Gastrocnemius medialis (tissue), 4 donors: ENCODE measurements around the gene SUSD3. TPM values are rescaled to one million over a fixed set of nuclear protein-coding genes. Genes with fewer than 3 reads are reported as not detected.

ENCODE experiments used
- ATAC-seq, 2 donors: fragments of 150-250 bp; one replicate each; pipeline ENCODE4 v1.9.1; 2016
- DNase-seq, 2 donors: peaks; one replicate each; pipeline ENCODE4 v3.0.0-alpha.2; 2019
- H3K27ac ChIP-seq, 4 donors: fragments of 200-600 bp; sonication (generic); 1 replicate in 1 of 4; 2 replicates in 3 of 4; pipeline ENCODE4 v1.5.1; 2016 to 2018; ENCODE audit warnings: mild to moderate bottlenecking in 2 of 4, moderate library complexity in 1 of 4
- H3K27me3 ChIP-seq, 3 donors: fragments of 200-600 bp; sonication (generic) in 2 of 3; 1 replicate in 1 of 3; 2 replicates in 2 of 3; pipeline versions ENCODE4 v1.5.1 to v1.6.0; 2016 to 2019; ENCODE audit warnings: mild to moderate bottlenecking in 1 of 3, moderate library complexity in 1 of 3
- H3K36me3 ChIP-seq, 2 donors: fragments of 200-600 bp; sonication (generic) in 1 of 2; one replicate each; pipeline ENCODE4 v1.5.1; 2017 to 2018
- H3K4me1 ChIP-seq, 2 donors: fragments of 200-600 bp; sonication (generic) in 1 of 2; one replicate each; pipeline ENCODE4 v1.5.1; 2016 to 2017; ENCODE audit warnings: mild to moderate bottlenecking in 2 of 2
- H3K4me3 ChIP-seq, 4 donors: fragments of 200-600 bp; sonication (generic) in 3 of 4; 1 replicate in 1 of 4; 2 replicates in 3 of 4; pipeline ENCODE4 v1.5.1; 2016 to 2019; ENCODE audit warnings: mild to moderate bottlenecking in 2 of 4
- H3K9me3 ChIP-seq, 3 donors: fragments of 200-600 bp; sonication (generic) in 2 of 3; 1 replicate in 1 of 3; 2 replicates in 2 of 3; pipeline ENCODE4 v1.5.1; 2016 to 2019
- POLR2A ChIP-seq, 2 donors: fragments of 450-650 bp; IDR thresholded peaks; one replicate each; pipeline ENCODE4 v1.6.1; 2017; ENCODE audit warnings: antibody characterized with exemption in 2 of 2, mild to moderate bottlenecking in 2 of 2, moderate library complexity in 2 of 2
- in situ Hi-C, 4 donors: fragments of 200-750 bp; cut with MboI; loops; one replicate each; pipeline versions ENCODE4 v1.15.0 to v1.8.0; 2017; ENCODE audit warnings: low sequenced_read_pairs in 4 of 4
- intact Hi-C: fragments of 100-400 bp; cut with DNase I; formaldehyde crosslinking; loops from one replicate; pipeline ENCODE4 v1.15.1; 2023; ENCODE audit warnings: low total_unique reads
- total RNA-seq, 4 donors: library from RNA; depleted of rRNA; stranded (reverse); fragments of >200 nt; gene quantifications; one replicate each; pipeline versions ENCODE4 v1.1.0 to v1.2.3, GENCODE V29; 2016
- TF ChIP-seq, protein P1 (sequence below), 5 experiments: fragments of 450-650 bp in 3 of 5; fragments of 200-600 bp in 2 of 5; sonication (generic) in 2 of 5; IDR thresholded peaks in 4 of 5; conservative IDR thresholded peaks in 1 of 5; 1 replicate in 4 of 5; 2 replicates in 1 of 5; pipeline ENCODE4 v1.5.1; 2016 to 2019; ENCODE audit warnings: antibody characterized with exemption in 5 of 5, mild to moderate bottlenecking in 3 of 5, moderate library complexity in 3 of 5

Gene SUSD3
- total RNA-seq, 4 donors from 2014 or later, result 0.51 to 0.61 TPM; not detected in 2

DNA sequence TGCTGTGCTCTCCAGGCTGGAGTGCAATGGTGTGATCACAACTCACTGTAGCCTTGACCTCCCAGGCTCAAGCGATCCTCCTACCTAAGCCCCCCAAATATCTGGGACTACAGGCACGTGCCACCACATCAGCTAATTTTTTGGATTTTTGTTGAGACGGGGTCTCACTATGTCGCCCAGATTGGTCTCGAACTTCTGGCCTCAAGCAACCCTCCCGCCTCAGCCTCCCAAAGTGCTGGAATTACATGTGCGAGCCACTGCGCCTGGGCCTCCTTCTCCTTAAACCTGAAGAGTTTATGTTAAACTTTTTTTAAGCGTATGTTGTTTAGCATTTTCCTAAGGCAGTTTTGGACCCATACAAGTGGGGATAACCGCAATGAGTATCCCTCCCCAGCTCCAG is 30.8 kb upstream of the SUSD3 start:
- intact Hi-C loops (no loop called here), in situ Hi-C loops (no loop called here)
- Histone ChIP-seq H3K27me3 (no peaks in the 10 kb centered on the region), H3K4me3 (no peak overlapping the region), H3K36me3 (no peaks in the 10 kb centered on the region), H3K9me3 (no peaks in the 10 kb centered on the region), H3K4me1 (no peaks in the 10 kb centered on the region), H3K27ac (no peak overlapping the region)
- TF ChIP-seq POLR2A (IDR thresholded peaks at IDR 0.05), result no peak
- TF ChIP-seq, protein P1, sequence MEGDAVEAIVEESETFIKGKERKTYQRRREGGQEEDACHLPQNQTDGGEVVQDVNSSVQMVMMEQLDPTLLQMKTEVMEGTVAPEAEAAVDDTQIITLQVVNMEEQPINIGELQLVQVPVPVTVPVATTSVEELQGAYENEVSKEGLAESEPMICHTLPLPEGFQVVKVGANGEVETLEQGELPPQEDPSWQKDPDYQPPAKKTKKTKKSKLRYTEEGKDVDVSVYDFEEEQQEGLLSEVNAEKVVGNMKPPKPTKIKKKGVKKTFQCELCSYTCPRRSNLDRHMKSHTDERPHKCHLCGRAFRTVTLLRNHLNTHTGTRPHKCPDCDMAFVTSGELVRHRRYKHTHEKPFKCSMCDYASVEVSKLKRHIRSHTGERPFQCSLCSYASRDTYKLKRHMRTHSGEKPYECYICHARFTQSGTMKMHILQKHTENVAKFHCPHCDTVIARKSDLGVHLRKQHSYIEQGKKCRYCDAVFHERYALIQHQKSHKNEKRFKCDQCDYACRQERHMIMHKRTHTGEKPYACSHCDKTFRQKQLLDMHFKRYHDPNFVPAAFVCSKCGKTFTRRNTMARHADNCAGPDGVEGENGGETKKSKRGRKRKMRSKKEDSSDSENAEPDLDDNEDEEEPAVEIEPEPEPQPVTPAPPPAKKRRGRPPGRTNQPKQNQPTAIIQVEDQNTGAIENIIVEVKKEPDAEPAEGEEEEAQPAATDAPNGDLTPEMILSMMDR (IDR thresholded peaks at IDR 0.05 in 4 of 5, conservative IDR thresholded peaks at IDR 0.05 in 1 of 5), result no peak
- DNase-seq, result no peak
- ATAC-seq, result no peak

DNA sequence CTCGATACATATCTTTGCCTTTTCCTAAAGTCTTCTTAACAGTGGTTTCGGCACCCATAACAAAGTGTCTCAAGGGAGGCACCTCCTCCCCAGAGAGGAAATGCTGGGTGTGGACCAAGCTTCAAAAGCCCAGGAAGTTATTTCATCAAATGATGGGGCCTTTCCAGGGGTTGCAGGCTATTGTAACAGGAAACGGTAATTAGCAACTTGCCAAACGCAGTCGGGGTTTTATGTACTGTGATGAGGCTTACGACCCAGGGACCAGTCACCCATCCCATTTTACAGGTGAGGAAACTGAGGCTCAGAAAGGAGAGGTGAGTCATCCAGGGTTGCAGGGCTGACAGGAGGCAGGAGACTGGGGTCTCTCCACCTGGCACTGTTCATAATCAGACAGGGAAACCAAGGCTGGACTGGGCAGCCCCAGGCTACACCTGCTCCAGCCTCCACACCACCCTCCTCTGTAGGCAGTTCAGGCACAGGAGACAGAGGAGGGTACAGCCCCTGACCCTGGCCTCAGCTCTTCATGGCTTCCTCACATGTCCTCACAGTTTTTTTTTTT is 30.0 kb upstream of the SUSD3 start:
- DNase-seq (no peak), ATAC-seq (no peak)
- H3K4me1 ChIP-seq, result no peaks in the 10 kb centered on the region
- no peaks in the 10 kb centered on the region for H3K9me3 ChIP-seq
- no peaks in the 10 kb centered on the region for H3K27me3 ChIP-seq
- intact Hi-C loops, result no loop called here
- no peak overlapping the region for H3K4me3 ChIP-seq
- no peaks in the 10 kb centered on the region for H3K36me3 ChIP-seq
- no peak for TF ChIP-seq POLR2A (IDR thresholded peaks at IDR 0.05)
- TF ChIP-seq, protein P1 (IDR thresholded peaks at IDR 0.05 in 4 of 5, conservative IDR thresholded peaks at IDR 0.05 in 1 of 5), result no peak
- in situ Hi-C loops, result no loop called here
- H3K27ac ChIP-seq, result no peak overlapping the region

DNA sequence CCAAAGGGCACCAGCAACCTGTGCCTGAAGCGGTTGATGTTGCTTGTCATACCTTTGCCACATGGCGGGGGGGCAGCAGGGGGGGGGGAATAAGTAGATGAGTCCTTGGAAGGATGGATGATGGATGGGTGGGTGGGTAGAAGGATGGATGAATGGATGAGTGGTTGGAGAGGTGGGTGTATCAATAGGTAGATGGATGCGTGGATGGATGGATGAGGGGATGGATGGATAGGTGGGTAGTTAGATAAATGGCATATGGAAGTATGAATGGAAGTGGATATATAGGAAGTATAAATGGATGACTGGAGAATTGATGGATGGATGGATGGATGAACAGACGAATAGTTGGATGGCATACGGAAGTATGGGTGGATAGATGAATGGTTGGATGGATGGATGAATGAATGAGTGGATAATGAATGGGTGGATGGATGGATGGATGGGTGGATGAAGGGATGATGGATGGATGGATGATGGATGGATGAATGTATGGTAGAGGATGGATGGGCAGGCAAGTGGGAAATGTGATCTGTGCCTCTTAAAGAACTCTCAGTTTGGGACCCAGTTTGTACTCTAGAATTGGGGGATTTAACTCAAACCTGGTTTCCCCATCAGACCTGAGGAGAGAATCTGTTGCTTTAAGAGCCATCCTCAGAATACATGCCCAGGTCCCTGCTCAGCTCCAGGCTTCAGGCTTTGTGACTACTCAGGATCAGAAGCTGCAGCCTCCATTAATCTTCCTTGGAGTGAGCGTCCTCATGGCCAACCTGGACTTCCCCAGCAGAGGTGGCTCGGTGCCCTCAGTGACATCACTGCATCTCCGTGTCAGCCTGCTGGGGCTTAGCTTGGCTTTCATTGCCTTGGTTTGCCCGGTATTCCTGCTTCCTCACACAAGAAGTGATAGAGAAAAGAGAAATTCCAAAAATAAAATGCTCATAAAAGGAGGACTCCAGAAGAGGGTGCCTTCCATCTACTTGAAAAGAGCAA is 27.6 kb upstream of the SUSD3 start:
- in situ Hi-C loops (no loop called here), intact Hi-C loops (no loop called here)
- H3K9me3 ChIP-seq, result no peaks in the 10 kb centered on the region
- no peaks in the 10 kb centered on the region for H3K4me1 ChIP-seq
- no peaks in the 10 kb centered on the region for H3K36me3 ChIP-seq
- ATAC-seq (no peak), DNase-seq (no peak)
- no peaks in the 10 kb centered on the region for H3K27me3 ChIP-seq
- no peak for TF ChIP-seq POLR2A (IDR thresholded peaks at IDR 0.05)
- TF ChIP-seq, protein P1 (IDR thresholded peaks at IDR 0.05 in 4 of 5, conservative IDR thresholded peaks at IDR 0.05 in 1 of 5), result no peak
- no peak overlapping the region for H3K27ac ChIP-seq
- H3K4me3 ChIP-seq, result no peak overlapping the region

DNA sequence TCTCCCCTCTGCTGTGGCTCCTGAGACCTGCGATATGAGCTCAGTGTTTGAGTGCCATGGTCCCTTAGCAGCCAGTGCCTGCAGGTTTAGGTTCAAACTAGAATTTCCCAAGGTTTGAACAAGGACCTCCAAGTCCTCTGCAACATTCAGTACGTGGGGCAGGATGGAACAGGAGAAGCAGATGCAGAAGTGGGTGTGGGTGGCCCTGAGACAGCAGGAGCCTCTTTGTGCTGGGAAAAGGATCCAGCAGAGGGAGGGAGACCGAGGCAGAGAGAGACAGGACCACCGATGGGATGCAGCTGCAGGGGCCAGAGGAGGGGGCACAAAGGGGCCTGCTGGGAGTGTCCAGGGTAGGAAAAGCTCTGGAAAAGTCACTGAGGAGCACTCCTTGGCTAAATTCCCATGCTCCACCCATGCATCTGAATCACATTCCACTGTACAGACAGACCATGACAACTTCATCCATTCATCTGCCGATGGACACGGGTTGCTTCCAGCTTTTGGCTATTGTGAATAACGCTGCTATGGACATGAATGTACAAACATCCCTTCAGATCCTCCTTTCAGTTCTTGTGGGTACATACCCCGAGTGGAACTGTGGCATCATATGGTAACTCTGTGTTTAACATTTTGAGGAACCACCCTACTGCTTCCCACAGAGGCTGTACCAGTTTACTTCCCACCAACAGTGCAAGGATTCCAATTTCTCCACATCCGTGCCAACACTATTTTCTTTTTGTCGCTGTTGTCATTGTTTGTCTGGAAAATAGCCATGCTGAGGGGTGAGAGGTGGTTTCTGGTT is 26.7 kb upstream of the SUSD3 start:
- no peak for ATAC-seq
- H3K4me1 ChIP-seq, result no peaks in the 10 kb centered on the region
- in situ Hi-C loops, result no loop called here
- intact Hi-C loops, result no loop called here
- TF ChIP-seq, protein P1 (IDR thresholded peaks at IDR 0.05 in 4 of 5, conservative IDR thresholded peaks at IDR 0.05 in 1 of 5), result no peak
- no peak for TF ChIP-seq POLR2A (IDR thresholded peaks at IDR 0.05)
- no peaks in the 10 kb centered on the region for H3K36me3 ChIP-seq
- H3K27me3 ChIP-seq, result no peaks in the 10 kb centered on the region
- no peak overlapping the region for H3K27ac ChIP-seq
- no peak overlapping the region for H3K4me3 ChIP-seq
- DNase-seq, result no peak
- no peaks in the 10 kb centered on the region for H3K9me3 ChIP-seq
